Right atrium auricular region (tissue), 2 donors: ENCODE data around the gene FUT7. TPM values are rescaled to one million over a fixed set of nuclear protein-coding genes. Genes with fewer than 3 reads are reported as not detected.

Source experiments
- DNase-seq: peaks from one replicate; pipeline ENCODE4 v3.0.0-alpha.2; 2019; ENCODE audit warnings: low spot score
- H3K27ac ChIP-seq, 2 donors: fragments of 200-600 bp; sonication (generic); 1 replicate in 1 of 2; 2 replicates in 1 of 2; pipeline ENCODE4 v1.5.1; 2016 to 2019
- H3K27me3 ChIP-seq, 2 donors: fragments of 200-600 bp; sonication (generic); one replicate each; pipeline versions ENCODE4 v1.5.1 to v1.6.0; 2017 to 2019
- H3K36me3 ChIP-seq: fragments of 200-600 bp; sonication (generic); one replicate; pipeline ENCODE4 v1.5.1; 2016
- H3K4me1 ChIP-seq, 2 donors: fragments of 200-600 bp; sonication (generic); one replicate each; pipeline versions ENCODE4 v1.5.1 to v1.6.0; 2017 to 2019
- H3K4me3 ChIP-seq, 2 donors: fragments of 200-600 bp; sonication (generic); 1 replicate in 1 of 2; 2 replicates in 1 of 2; pipeline ENCODE4 v1.5.1; 2017 to 2019; ENCODE audit warnings: mild to moderate bottlenecking in 1 of 2, moderate library complexity in 1 of 2
- H3K9me3 ChIP-seq, 2 donors: fragments of 200-600 bp; sonication (generic); one replicate each; pipeline ENCODE4 v1.5.1; 2019
- CTCF ChIP-seq, 2 donors: fragments of 200-600 bp; sonication (generic); IDR thresholded peaks; one replicate each; pipeline ENCODE4 v1.5.1; 2019; ENCODE audit warnings: antibody characterized with exemption in 2 of 2
- total RNA-seq, 2 donors: library from RNA; depleted of rRNA; stranded (reverse); fragments of >200 nt; gene quantifications; one replicate each; pipeline ENCODE4 v1.1.0, GENCODE V29; 2016

FUT7 gene
- total RNA-seq, 2 donors from 2014 or later = 0.28 TPM; not detected in 1

GRCh38 chr9:136996361-136997292 is 35.3 kb downstream of the FUT7 start, which contains the start of gene CLIC3:
Gene CLIC3 (minus strand): TSS chr9:136996568. CDS start chr9:136996543, 25 bp downstream.
- no peak for DNase-seq
- Histone ChIP-seq H3K4me1 (peaks cover 0 to 52% of the 10 kb centered on the region in 2 donors), H3K4me3 (peak within 1 kb of the TSS in 1 of 2 donors; percentile 33)

GRCh38 chr9:136995772-136996311 is 36.0 kb downstream of the FUT7 start:
- H3K27ac ChIP-seq = peak overlapping the region in 1 of 2 donors; percentile 14
- peak overlapping the region in 1 of 2 donors; percentile 33 for H3K4me3 ChIP-seq
- TF ChIP-seq CTCF (IDR thresholded peaks at IDR 0.05) = no peak
- H3K9me3 ChIP-seq = no peaks in the 10 kb centered on the region
- no peak for DNase-seq
- peaks cover 0 to 55% of the 10 kb centered on the region in 2 donors for H3K4me1 ChIP-seq
- no peaks in the 10 kb centered on the region for H3K27me3 ChIP-seq
- no peaks in the 10 kb centered on the region for H3K36me3 ChIP-seq

More at GRCh38 chr9:136996361-136997292, 35.3 kb downstream of the FUT7 start, which contains the start of gene CLIC3:
- H3K9me3 ChIP-seq = no peaks in the 10 kb centered on the region
- H3K36me3 ChIP-seq = no peaks in the 10 kb centered on the region
- H3K27me3 ChIP-seq = no peaks in the 10 kb centered on the region
- no peak for TF ChIP-seq CTCF (IDR thresholded peaks at IDR 0.05)
- peak within 1 kb of the TSS in 1 of 2 donors; percentile 14 for H3K27ac ChIP-seq

GRCh38 chr9:136995362-136995761 is 36.5 kb downstream of the FUT7 start:
- peak overlapping the region in 1 of 2 donors; percentile 33 for H3K4me3 ChIP-seq
- DNase-seq = no peak
- H3K36me3 ChIP-seq = no peaks in the 10 kb centered on the region
- peaks cover 0 to 55% of the 10 kb centered on the region in 2 donors for H3K4me1 ChIP-seq
- H3K27ac ChIP-seq = no peak overlapping the region
- H3K9me3 ChIP-seq = no peaks in the 10 kb centered on the region
- TF ChIP-seq CTCF (IDR thresholded peaks at IDR 0.05) = no peak
- no peaks in the 10 kb centered on the region for H3K27me3 ChIP-seq

GRCh38 chr9:136994888-136995230 is 37.0 kb downstream of the FUT7 start:
- Histone ChIP-seq H3K27ac (no peak overlapping the region), H3K27me3 (no peaks in the 10 kb centered on the region), H3K36me3 (no peaks in the 10 kb centered on the region), H3K9me3 (no peaks in the 10 kb centered on the region), H3K4me3 (peak overlapping the region in 1 of 2 donors; percentile 33), H3K4me1 (peaks cover 0 to 55% of the 10 kb centered on the region in 2 donors)
- no peak for DNase-seq
- no peak for TF ChIP-seq CTCF (IDR thresholded peaks at IDR 0.05)

- Histone ChIP-seq H3K27me3 (no peaks in the 10 kb centered on the region), H3K36me3 (no peaks in the 10 kb centered on the region), H3K4me1 (peaks cover 0 to 55% of the 10 kb centered on the region in 2 donors), H3K27ac (no peak overlapping the region), H3K9me3 (no peaks in the 10 kb centered on the region), H3K4me3 (peak overlapping the region in 1 of 2 donors; percentile 33)
- no peak for DNase-seq
- TF ChIP-seq CTCF (IDR thresholded peaks at IDR 0.05) = no peak
Measured at GRCh38 chr9:136994180-136994887, 37.6 kb downstream of the FUT7 start.
